Upper lobe of left lung (tissue), 4 donors: Measurements from ENCODE around the gene RFK.

ENCODE experiments used
- EP300 ChIP-seq, 4 donors: sonication (generic); formaldehyde crosslinking; IDR thresholded peaks; one replicate each; pipeline ENCODE4 v1.5.1; 2017; ENCODE audit warnings: antibody characterized with exemption in 4 of 4, control low read depth in 2 of 4
- POLR2A ChIP-seq, 4 donors: fragments of 450-650 bp; IDR thresholded peaks; one replicate each; pipeline ENCODE4 v1.5.1; 2016 to 2017; ENCODE audit warnings: antibody characterized with exemption in 4 of 4, mild to moderate bottlenecking in 2 of 4
- POLR2AphosphoS5 ChIP-seq, 2 donors: sonication (generic); formaldehyde crosslinking; IDR thresholded peaks; one replicate each; pipeline ENCODE4 v1.5.1; 2017; ENCODE audit warnings: antibody characterized with exemption in 2 of 2
- TF ChIP-seq, protein P1 (sequence below), 6 experiments: fragments of 450-650 bp in 4 of 6; fragments of 200-600 bp in 2 of 6; sonication (generic) in 2 of 6; IDR thresholded peaks; one replicate each; pipeline ENCODE4 v1.5.1; 2016 to 2019; ENCODE audit warnings: antibody characterized with exemption in 6 of 6

DNA sequence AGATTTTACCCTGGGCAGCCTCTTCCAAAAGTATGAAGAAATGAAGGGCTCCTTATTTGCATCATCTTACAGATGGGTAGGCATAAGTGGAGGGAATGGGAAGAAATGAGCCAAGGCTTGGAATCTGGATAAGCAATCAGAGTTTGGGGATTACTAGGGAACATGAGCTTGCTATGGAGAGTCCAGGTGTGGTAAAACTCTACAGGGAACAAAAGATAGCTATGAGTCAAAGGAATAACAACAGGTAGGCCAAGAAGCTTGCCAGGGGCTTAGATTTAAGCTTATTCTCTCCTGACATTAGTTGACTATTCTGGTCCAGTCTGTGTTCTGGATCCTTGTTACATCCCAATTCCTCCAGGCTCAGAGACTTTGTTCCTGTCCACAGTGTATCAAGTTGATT is 16.4 kb downstream of the RFK start:
- TF ChIP-seq POLR2A (IDR thresholded peaks at IDR 0.05) (no peak), POLR2AphosphoS5 (IDR thresholded peaks at IDR 0.05) (no peak), EP300 (IDR thresholded peaks at IDR 0.05) (no peak)
- TF ChIP-seq, protein P1, sequence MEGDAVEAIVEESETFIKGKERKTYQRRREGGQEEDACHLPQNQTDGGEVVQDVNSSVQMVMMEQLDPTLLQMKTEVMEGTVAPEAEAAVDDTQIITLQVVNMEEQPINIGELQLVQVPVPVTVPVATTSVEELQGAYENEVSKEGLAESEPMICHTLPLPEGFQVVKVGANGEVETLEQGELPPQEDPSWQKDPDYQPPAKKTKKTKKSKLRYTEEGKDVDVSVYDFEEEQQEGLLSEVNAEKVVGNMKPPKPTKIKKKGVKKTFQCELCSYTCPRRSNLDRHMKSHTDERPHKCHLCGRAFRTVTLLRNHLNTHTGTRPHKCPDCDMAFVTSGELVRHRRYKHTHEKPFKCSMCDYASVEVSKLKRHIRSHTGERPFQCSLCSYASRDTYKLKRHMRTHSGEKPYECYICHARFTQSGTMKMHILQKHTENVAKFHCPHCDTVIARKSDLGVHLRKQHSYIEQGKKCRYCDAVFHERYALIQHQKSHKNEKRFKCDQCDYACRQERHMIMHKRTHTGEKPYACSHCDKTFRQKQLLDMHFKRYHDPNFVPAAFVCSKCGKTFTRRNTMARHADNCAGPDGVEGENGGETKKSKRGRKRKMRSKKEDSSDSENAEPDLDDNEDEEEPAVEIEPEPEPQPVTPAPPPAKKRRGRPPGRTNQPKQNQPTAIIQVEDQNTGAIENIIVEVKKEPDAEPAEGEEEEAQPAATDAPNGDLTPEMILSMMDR (IDR thresholded peaks at IDR 0.05), result no peak
